DMS53 treated with DMSO at 0.1 percent for 48 hours (cell line): ENCODE results near the gene PAX5.

ENCODE experiments used
- DNase-seq: peaks from one replicate; lab custom pipeline; 2025; ENCODE audit not compliant: unreplicated experiment; lab: John Stamatoyannopoulos, UW

PAX5 gene

DNA sequence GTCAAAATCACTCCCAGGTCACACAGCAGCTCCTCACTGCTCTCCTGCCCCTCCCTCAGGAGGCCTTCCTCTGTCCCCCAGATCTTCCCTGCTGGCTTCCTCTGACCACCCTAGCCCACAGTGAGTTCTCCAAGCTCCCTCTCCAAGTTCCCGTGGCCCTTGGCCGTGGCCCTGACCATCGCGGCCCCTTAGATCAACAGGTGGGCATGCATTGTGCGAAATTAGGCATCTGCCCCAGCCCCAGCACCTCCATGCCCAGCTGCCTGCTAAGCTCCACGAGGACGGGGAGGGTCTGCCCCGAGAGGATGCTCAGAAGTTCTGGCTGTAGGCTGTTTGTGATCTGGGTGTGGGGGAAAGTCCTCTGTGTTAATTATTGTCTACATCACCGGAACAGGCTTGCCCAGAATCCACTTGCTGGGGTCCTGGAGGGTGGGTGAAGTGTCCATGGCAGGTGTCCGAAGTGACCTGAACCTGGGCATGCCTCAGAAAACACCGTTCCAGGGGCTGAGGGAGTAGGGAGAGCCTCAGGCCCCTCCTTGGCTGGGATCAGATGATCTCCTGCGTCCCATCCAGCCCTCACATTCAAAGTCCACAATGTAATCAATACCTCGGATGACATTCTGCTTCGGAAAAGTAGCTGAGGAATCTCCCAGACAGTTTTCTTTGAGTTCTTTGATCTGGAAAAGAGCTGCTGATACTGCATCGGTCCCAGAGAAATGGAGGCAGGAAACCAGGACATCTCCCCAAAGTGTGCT lies 194.8 kb downstream of the PAX5 start:
- no peak for DNase-seq

DNA sequence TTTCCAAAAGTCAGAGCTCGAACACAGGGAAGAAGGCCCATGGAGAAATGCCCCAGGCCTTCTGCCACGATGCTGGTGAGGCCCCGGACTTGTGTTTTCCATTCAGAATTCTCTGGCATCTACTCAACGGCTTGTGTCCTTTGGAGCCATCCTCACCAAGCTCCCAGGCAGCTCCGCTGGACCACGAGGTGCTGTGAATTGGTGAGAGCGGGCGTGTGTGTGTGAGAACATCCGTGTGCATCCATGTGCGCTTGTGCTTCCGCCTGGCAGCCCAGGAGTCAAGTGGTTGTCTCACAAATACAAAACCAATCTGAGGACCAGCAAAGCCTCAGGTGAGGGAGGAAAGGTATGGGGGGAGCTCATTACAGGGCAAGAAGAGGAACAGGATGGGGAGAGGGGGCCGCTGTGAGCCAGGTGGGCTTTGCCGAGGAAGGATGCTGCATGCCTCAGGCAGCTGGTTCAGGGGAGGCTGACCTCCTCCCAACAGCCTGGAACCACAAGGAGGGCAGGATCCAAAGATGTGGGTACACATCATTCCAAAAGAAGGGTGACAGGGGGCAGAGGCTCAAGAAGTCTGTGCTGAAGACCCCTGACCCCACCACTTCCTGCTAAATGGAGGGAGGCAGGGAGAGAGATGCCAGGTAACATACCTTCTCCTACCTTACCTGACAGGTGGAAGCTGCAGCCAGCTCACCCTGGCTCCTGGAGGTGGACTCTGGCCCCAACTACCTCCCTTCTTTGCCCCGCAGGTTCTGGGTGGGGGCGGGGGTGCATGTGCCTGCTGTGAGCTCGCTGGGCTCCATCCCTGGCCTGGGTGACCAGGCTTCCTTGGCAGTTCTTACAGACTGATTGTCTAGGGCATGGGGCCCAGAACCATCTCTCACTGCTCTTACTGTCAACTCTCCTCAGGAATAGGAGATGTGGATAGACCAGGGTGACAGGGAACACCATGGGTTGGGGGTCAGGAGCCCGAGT lies 196.3 kb downstream of the PAX5 start:
- DNase-seq, result no peak

DNA sequence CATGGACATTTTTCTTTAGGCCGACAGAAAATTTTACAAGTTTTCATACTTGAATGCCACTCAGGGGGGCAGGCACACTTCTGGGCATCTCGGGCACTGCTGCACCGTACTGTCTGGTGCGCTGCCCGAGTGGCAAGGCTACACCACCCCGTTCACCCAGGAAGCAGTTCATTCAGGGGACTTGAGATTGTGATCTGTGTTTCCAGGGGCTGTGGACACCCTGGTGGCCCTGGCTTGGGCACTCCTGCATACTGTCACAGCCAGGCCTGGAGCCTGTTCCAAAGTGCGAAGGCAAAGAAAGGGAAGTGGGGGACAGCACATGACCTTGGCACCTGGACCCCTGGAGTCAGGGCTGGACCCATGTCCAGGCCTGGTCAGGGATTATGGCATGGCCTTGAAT lies 197.6 kb downstream of the PAX5 start:
- DNase-seq, result no peak

DNA sequence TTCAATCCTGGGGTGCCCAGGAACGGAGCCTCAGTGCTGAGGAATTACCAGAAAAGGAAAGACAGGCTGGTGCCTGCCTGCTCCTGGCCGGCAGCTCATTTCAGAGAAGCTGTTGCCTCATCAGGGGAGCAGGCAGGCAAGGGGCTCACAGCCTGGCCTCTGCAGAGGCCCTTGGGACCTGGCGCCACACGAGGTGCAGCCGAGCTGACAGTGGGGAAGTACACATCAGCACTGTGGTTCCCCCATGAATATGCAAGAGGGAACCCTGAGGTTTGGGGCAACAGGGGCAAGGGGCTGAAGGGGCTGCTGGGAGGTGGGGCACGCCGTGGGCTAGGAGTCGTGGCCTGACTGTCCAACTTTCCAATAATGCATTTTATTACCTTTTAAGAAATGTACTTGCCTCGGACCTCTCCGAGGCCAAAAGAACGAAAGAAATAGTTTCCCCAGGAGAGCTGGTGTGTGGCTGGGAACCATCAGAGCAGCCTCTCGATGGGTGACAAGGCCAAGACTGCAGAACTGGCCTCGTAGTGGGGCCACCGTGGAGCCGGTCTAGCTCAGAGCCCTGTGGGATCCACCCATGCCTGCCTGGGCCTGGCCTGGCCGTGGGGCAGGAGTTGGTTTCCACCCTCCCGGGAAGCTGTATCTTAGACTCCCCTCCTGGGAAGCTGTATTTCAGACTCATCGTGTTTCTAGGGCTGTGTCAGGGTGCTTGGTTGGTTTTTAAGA lies 198.6 kb downstream of the PAX5 start:
- no peak for DNase-seq

DNA sequence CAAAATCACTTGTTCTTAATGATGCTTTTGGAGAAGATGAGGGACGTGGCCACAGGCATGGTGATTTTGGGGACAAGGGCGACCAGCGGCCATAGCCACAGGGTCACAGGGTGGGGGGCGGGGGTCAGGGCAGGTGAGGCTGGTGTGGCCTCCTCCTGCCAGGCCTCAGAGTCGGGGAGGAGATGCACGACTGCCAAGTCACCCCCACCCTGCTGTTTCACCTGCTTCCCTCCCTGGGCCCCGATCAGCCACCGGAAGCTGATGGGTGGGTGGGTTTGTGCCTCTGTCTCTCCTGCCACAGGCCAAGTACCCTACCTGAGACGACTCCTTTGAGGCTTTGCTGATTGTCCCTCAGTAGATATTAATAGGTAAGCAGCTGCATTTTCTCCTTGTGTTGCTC lies 199.3 kb downstream of the PAX5 start:
- DNase-seq, result no peak

DNA sequence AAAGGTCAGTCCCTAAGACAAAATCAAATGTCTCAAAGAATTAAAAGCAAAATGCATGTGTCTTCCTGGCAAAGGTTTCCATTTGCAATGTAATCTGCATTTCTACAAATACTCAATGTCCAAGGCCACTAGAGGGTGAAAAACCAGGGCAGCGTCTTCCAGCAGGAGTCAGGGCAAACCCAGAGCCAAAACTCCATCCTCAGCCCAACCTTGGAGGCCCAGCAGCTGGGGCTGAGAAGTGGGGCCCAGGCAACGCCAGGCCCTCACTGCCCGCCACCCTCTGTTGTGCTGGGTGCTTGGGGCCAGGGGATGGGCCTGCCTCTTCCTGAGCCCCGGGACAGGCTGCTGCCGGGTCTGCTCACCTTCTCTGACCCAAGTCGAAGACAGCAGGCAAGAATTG lies 200.1 kb downstream of the PAX5 start:
- no peak for DNase-seq

DNA sequence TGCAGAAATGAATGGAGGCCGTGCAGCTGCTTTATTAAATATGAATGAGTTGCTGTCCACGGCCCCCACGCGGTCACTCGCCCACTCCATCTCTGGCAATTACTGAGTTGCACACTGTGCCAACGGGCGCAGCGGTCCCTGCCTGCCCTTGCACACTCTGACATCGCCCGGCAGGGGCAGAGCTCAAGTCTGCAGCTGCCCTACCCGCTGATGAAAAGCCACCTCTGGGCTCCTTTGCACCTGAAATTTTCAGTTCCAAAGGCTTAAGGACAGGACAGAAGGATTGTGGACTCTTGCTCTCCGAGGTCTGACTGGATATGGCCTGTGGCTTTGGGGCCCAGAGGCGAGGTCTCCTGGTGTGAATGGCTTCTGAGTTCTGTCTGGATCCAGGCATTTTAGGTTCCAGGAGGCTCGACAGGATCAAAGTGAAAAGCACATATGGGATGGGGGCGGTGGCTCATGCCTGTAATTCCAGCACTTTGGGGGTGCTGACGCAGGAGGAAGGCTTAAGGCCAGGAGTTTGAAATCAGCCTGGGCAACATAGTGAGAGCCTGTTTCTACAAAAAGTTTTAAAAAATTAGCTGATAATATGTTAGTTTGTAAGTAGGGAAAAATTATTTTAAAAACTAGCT lies 201.8 kb downstream of the PAX5 start:
- DNase-seq, result no peak

DNA sequence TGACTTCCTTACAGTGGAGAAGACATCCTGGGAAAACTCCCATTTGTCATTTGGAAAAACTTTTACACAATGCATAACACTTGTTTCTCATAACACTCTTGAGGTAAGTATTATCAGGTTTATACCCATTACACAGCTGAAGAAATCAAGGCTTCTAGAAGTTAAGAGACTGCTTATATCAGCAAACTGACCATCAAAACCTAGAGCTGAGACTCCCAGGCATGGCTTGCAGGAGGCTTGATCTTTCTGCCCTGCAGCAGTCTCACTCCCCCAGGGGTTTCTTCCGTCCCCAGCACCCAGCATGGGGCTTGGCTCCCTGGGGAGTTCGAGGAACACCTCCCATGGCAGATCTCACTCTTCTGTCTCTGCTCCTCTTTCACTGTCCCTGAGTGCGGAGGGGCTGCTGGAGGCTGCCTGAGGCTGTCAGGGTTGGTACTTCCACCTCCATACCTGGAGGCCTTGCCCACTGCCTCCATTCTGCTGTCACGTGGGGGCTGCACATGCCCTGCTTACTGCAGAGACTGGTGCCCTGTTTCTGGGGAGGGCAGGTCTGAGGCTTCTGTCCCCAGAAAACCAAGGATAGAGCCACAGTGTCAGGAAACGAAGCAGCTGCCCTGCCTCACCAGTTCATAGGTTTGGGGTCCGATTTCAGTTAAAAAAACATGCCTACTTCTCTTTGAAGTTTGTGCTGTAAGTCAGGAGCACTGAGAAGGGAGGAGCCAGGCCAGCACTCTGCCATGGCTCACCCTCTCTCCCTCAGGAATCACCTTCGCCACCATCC lies 202.5 kb downstream of the PAX5 start:
- no peak for DNase-seq

DNA sequence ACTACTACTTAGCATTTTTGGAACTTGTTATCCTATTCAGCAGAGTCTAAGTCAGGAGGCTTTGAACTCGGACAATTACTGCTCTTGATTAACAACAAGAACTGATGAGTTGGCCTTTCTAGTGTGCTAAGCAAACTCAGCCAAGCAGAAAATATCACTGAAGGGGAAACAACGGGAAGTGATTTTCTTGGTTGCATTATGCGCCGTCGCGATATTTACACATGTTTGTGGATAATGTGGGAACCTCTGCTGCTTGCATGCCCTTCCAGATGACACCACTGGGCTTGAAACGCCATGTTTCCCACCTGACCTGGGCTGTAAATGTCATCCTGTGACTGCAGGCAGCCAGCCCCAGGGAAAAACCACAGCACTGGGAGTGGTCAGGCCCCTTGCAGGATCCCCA lies 205.5 kb downstream of the PAX5 start:
- no peak for DNase-seq

DNA sequence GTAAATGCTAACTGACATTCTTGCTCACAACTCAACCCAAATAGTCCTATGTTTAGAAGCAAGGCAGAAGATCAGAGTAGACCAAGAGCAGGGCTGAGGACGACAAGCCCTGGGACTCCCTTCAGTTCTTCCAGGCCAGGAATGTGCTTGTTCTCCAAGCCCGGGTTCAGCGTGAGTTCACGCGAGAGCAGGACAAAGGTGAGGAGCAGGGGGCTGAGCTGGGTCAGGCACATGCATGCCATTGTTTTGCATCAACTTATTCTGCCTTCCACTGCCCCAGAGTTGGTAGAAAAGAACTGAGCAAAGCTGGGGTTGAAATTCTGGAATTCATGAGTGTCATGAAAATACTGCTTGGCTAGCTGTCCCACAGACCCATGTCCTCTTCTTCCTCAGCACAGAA lies 206.5 kb downstream of the PAX5 start:
- no peak for DNase-seq

DNA sequence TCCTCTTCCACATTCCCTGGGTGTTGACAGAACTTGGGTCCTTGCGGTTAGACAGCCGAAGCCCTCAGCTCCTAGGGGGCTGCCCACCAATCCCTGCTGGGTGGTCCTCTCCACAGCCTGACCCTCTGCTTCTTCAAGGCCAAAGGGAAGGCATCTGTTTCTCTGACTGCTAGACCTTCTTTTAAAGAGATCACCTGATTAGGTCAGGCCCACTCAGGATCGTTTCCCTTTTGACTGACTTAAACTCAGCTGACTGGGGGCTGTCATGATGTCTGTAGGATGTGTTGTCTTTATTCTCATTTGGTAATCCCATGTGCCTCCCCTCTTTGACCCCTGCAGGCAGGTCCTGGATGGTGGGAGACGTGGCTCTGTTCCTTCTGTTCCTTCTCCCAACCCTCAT lies 207.5 kb downstream of the PAX5 start:
- DNase-seq, result no peak

DNA sequence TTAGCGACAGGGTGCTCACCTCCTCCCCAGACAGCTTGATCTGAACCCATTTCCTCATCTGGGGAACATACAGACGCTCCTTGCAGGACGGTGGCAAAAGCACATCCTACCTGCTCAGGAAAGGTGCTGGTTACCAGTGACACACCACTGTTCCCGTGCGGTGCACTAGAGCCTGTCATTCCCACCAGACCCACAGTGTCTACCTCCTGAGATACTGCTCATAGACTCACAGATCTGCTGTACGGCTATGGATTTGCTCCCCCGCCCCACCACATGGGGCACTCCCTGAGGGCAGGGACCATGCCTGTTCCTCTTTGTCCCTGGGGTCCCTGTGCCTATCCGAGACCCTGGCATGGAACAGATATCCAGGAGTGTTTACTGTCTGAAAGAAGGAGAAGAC lies 208.9 kb downstream of the PAX5 start:
- DNase-seq, result no peak

DNA sequence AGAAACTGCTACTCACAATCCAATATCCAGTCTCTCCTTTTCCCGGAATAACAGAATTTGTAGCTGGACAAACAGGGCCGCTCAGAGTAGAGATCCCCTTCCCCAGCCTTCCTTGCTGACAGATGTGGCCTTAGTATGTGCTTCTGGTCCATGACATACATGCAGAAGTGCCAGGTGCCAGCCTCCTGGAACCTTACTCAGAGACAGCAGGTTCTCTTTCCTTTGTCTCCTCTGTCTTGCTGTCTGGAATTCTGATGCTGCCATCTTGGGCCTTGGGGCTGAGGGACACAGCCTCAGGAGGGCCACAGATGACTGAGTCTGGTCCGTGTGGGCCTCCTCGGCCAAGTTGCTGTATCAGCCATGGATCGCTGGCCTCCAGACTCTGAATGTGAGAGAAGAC lies 210.1 kb downstream of the PAX5 start:
- no peak for DNase-seq

DNA sequence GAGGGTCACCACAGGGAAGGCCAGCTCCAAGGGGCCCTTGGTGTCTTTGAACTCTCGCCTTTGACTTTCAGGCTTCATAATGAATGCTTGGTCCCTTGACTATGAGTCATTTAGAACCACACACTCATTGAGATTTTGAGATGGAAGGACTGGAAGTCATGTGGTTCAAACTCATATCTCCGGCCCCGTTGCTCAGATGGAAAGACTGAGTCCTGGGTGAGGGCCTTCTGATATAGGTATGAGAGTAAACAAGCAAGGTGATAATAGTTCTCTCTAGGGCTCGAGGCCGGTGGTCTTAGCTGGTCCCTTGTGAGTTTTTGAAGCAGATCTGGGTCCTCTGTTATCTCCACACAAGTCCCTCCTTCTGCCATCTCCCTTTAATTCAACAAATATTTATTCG lies 210.6 kb downstream of the PAX5 start:
- DNase-seq, result no peak

DNA sequence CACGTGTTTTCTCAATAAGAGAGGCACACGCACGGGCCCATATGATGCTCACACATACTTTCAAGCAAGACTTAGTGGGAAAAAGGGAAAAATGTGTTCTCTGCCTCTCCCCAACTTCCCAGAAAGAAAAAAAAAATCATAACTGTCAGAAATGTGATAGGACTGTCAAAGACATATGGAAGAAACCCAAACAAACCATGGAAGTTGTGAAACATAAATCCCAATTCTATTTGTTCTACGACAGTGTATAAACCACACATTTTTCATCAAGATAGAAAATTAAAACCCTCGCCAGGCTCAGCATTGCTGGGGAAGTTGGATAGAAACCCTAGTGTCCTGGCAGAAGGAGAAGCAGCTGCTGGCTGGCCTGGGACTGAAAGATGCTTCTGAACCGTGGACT lies 211.9 kb downstream of the PAX5 start:
- DNase-seq, result no peak

DNA sequence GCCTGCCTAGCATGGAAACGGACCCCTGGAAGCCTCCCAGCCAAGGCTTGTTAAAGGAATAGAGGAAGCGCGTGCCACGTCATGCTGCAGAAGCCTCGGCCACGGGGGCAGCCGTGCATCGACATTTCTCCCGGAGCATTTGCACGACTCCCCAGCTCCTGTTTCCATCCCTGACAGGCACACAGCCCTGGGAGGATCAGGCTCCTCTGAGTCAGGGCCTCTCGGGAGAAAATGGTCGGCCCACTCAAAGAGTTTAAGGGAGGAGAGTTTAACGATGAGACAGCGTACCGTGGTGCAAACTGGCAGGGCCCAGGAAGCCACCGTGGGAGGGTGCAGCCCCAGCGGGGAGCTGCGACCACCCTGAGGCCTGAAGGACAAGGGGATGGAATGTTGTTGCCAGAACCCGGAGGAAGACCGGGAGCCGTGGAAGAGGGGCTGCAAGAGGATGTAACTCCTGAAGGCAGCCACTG lies 213.6 kb downstream of the PAX5 start:
- DNase-seq, result no peak

DNA sequence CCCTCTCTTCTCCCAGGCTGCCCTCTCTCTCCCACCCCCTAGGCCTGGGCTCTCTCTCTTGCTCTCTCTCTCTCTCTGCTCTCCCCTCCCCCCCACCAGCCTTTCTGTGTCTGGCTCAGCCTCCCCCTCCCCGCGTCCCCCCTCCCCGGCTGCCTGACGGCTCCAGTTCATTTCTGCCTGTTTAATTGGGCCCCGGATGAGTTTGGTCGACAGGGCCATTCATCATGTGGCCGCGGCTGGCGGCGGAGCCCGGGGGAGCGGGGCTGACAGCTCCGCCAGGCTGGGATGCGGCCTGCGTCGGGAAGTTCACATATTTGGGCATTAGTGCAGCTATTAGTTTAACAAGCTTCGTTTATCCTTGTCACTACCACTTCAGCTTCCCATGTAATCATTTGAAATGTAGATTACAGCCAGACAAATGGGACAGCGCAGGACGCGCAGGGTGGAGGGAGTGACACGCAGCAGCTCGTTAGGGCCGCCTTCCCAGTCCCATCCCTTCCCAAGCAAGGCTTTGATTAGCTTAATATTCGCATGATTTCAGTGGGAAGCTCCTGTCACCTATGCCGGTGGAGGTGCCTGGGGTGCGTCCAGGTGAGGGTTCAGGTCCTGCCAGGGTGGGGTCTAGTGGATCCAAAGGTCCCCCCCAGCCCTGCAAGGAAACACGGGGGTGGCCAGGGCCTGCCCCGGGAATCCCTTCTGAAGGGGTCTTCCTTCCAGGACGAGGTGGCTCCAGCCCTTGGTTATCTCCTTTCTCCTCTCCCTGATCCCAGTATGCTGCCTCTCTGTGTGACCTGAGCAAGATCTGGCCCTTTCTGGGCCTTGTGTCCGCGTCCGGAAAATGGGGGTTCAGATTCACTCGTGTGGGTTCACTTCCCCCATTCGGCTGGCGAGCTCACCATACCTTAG lies 214.8 kb downstream of the PAX5 start:
- no peak for DNase-seq

DNA sequence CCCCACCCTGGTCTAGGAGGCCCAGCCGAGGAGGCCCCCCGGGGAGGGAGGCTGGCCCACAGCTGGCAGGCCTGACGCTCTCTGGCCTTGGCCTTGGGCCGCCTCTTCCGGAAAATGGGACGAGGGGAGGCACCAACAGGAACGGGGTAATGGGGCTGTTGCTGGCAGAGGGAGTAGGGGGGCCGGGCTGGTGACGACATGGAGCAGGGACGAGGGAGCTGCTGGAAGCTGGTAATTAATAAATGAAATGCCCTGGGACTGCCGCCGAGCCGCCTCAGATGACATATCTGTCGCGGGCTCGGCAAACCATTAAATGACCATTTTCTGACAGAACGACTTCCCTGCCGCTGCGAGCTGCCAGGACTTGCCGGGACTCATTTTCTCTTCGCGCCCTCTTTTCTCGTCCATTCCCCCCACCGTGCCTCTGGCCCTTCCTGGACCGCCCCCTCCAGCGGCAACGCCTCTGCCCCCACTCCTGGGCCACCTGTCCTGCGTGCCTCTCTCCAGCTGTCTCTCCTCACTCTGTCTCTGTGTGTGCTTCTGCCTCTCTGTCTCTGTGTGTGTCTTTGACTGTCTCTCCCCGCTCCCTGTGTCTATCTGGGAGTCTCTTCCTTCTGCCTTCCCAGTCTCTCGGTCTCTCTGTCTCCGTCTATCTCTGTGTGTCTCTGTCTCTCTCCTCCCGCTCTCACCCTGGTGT lies 215.7 kb downstream of the PAX5 start:
- DNase-seq, result no peak
